Effector memory CD8-positive, alpha-beta T cell (primary cell): ENCODE results near the gene SCN8A.
A peak's percentile ranks its signal among the peaks of the same experiment; 100 is the strongest.
"Not testable (repeated sequence)": the region's sequence is repeated elsewhere in the genome, so short reads cannot be mapped to it uniquely, and the experiment has no call there.

Source experiments
- ATAC-seq: fragments of 150-1000 bp; cut with Tn5 transposase; replicated peaks from 2 replicates; pipeline ENCODE4 v1.10.0; 2021; ENCODE audit warnings: mild to moderate bottlenecking, moderate library complexity
- DNase-seq, 3 experiments: peaks; one replicate each; pipeline ENCODE4 v3.0.0; 2021
- H3K27ac Mint-ChIP-seq, 2 donors: one replicate each; pipeline ENCODE4 v1.8.0; 2022; ENCODE audit warnings: mild to moderate bottlenecking in 2 of 2, mixed read lengths in 2 of 2, moderate library complexity in 2 of 2
- H3K27me3 Mint-ChIP-seq, 2 donors: one replicate each; pipeline ENCODE4 v1.8.0; 2022; ENCODE audit warnings: mixed read lengths in 2 of 2
- H3K36me3 Mint-ChIP-seq: one replicate; pipeline ENCODE4 v1.8.0; 2022; ENCODE audit warnings: mild to moderate bottlenecking, moderate library complexity, mixed read lengths; ENCODE audit not compliant: insufficient read depth
- H3K4me1 Mint-ChIP-seq, 2 donors: one replicate each; pipeline ENCODE4 v1.8.0; 2022; ENCODE audit warnings: low read depth in 2 of 2, mixed read lengths in 2 of 2
- H3K4me3 Mint-ChIP-seq, 2 donors: one replicate each; pipeline ENCODE4 v1.8.0; 2022; ENCODE audit warnings: mild to moderate bottlenecking in 2 of 2, mixed read lengths in 2 of 2, moderate library complexity in 2 of 2
- H3K9me3 Mint-ChIP-seq, 2 donors: one replicate each; pipeline ENCODE4 v1.8.0; 2022; ENCODE audit warnings: mixed read lengths in 2 of 2
- total RNA-seq, 9 experiments: gene quantifications; one replicate each; lab custom pipeline; 2026; lab: John Stamatoyannopoulos, UW

Gene SCN8A
- total RNA-seq: 1.5 to 8.7 (median 2.3) reads per million in 9 experiments

DNA sequence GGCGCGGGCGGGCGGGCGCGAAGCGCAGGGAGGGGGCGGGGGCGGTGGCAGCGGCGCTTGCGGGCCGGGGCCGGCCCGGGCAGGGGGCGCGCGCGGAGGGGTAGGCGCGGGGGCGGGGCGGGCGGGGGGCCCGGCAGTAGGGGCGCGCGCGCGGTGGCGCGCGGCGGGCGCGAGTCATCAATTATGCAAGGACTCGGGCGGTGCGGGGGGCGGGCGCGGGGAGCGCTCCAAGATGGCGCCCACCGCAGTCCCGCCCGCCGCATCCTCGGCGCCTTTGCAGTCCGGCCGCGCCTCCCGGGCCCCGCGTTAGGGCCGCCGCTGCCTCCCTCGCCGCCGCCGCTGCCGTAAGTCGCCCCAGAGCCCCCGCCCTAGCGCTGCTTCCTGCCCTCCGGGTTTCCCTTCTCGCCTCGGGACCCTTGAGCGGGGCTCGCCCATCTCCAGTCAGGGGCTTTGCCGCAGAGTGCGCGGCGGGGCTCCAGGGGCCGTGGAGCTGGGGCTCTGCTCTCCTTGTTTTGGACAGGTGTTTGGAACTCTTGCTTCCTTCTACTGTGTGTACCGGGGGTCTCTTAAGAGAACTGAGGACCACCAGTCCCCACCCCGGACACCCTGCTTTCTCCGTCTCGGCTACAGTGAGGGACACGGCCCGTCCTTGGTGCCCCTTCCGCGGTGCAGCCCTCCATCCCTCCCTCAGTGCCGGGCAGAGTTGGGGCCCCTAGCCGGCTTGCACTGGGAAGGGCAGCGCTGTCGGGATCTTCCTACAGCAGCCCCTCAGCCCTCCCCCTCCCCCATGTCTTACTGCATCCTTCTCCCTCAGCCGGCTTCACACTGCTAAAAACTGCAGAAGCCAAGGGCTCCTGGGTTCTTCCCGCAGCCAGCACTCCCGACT, at the start of gene SCN8A:
SCN8A (plus strand) TSS at position 218 of the 886 bp plus-strand sequence. CDS start 71,585 bp downstream, outside the sequence.
- peak within 1 kb of the TSS; percentile 44 to 77 for H3K27ac Mint-ChIP-seq

DNA sequence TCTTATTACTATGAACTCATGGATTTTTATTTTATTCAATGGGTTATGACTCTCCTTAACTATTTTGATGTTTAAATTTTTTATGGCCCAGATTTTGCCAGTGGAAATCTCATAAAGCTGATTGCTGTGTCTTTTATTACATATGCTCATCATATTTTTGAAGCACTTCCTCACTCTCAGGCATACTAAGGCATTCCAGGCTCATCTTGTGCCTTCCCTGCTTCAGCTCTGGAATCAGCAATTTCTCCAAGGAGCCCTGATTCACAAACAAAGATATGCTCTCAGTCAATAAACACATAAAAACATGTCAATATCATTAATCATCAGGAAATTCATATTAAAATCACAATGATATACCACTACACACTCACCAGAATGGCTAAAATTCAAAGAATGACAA, 44.9 kb upstream of the SCN8A start:
- no peaks in the 10 kb centered on the region for H3K4me1 Mint-ChIP-seq
- ATAC-seq: no peak
- no peaks in the 10 kb centered on the region for H3K9me3 Mint-ChIP-seq
- no peak overlapping the region for H3K27ac Mint-ChIP-seq
- peaks cover 63 to 80% of the 10 kb centered on the region in 2 donors for H3K27me3 Mint-ChIP-seq
- H3K4me3 Mint-ChIP-seq: no peak overlapping the region
- DNase-seq: no peak
- H3K36me3 Mint-ChIP-seq: no peaks in the 10 kb centered on the region

More for the DNA sequence above, at the start of gene SCN8A:
- Mint-ChIP-seq H3K4me1 (peaks cover 17 to 22% of the 10 kb centered on the region in 2 donors), H3K36me3 (peaks cover 2% of the 10 kb centered on the region), H3K4me3 (peak within 1 kb of the TSS; percentile 89 to 92), H3K9me3 (no peaks in the 10 kb centered on the region), H3K27me3 (peaks cover 45 to 66% of the 10 kb centered on the region in 2 donors)
- ATAC-seq: peak; percentile 65
- DNase-seq: peak; percentile 20 to 28 (median 26)

DNA sequence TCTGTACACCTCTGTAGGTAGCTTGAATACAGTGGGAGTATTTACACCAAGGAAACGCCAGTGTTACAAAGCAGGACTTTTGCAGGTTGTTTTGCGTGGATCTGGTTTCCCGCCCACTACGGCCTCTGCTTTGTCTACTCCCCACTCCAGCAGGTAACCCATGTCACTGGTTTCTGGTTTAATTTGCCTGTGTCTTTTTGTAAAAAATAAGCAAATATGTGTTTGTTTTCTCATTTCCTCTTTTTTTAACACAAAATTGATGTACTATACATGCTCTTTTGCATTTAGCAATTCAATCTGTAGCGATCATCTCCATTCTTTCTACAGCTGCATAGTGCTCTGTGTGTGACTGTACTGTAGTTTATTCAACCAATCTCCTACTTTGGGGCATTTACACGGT, 43.4 kb upstream of the SCN8A start:
- Mint-ChIP-seq H3K36me3 (no peaks in the 10 kb centered on the region), H3K27me3 (peaks cover 64 to 69% of the 10 kb centered on the region in 2 donors), H3K4me1 (no peaks in the 10 kb centered on the region), H3K4me3 (no peak overlapping the region), H3K27ac (no peak overlapping the region), H3K9me3 (no peaks in the 10 kb centered on the region)
- ATAC-seq (no peak), DNase-seq (no peak)

DNA sequence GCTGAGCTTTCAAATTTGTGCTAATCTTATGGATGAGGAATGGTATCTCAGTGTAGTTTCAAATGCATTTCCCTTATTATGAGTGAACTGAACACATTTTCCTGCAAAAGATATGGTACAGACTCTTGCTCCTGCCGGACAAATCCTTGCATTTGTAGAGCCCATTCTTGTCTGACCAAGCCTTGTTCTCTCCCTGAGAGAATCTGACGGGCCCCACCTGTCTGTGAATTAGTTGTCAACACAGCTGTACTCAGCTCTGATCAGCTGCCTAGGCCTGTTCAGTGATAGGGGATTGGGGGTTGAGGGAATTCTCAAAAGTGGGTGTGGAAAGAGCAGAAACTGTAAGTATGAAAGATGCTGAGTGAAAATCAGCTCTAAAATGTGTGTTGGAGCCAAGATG, 42.8 kb upstream of the SCN8A start:
- DNase-seq (no peak), ATAC-seq (no peak)
- Mint-ChIP-seq H3K9me3 (no peaks in the 10 kb centered on the region), H3K36me3 (no peaks in the 10 kb centered on the region), H3K27me3 (peaks cover 66 to 70% of the 10 kb centered on the region in 2 donors), H3K27ac (no peak overlapping the region), H3K4me3 (no peak overlapping the region), H3K4me1 (no peaks in the 10 kb centered on the region)

DNA sequence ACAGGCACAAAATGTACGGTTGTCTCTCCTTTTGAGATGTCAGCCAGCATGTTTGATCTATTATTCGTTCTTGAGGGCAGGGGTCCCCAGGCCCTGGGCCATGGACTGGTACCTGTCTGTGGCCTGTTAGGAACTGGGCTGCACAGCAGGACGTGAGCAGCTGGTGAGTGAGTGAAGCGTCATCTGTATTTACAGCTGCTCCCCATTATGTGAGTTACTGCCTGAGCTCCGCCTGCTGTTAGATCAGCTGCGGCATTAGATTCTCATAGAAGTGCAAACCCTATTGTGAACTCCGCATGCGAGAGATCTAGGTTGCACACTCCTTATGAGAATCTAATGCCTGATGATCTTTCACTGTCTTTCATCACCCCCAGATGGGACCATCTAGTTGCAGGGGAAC, 41.4 kb upstream of the SCN8A start:
- peaks cover 65 to 70% of the 10 kb centered on the region in 2 donors for H3K27me3 Mint-ChIP-seq
- DNase-seq: no peak
- H3K4me1 Mint-ChIP-seq: no peaks in the 10 kb centered on the region
- no peak for ATAC-seq
- no peaks in the 10 kb centered on the region for H3K36me3 Mint-ChIP-seq
- H3K4me3 Mint-ChIP-seq: no peak overlapping the region
- no peak overlapping the region for H3K27ac Mint-ChIP-seq
- H3K9me3 Mint-ChIP-seq: no peaks in the 10 kb centered on the region

DNA sequence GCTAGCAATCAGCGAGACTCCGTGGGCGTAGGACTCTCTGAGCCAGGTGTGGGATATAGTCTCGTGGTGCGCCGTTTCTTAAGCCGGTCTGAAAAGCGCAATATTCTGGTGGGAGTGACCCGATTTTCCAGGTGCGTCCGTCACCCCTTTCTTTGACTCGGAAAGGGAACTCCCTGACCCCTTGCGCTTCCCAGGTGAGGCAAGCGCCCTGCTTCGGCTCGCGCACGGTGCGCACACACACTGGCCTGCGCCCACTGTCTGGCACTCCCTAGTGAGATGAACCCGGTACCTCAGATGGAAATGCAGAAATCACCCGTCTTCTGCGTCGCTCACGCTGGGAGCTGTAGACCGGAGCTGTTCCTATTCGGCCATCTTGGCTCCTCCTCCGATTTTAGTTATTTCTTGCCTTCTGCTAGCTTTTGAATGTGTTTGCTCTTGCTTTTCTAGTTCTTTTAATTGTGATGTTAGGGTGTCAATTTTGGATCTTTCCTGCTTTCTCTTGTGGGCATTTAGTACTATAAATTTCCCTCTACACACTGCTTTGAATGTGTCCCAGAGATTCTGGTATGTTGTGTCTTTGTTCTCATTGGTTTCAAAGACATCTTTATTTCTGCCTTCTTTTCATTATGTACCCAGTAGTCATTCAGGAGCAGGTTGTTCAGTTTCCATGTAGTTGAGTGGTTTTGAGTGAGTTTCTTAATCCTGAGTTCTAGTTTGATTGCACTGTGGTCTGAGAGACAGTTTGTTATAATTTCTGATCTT, 22.6 kb upstream of the SCN8A start:
- DNase-seq, H3K4me3 Mint-ChIP-seq, H3K27ac Mint-ChIP-seq, H3K4me1 Mint-ChIP-seq, H3K9me3 Mint-ChIP-seq, ATAC-seq, H3K36me3 Mint-ChIP-seq: not testable (repeated sequence)
- H3K27me3 Mint-ChIP-seq: peaks cover 22 to 31% of the 10 kb centered on the region in 2 donors

DNA sequence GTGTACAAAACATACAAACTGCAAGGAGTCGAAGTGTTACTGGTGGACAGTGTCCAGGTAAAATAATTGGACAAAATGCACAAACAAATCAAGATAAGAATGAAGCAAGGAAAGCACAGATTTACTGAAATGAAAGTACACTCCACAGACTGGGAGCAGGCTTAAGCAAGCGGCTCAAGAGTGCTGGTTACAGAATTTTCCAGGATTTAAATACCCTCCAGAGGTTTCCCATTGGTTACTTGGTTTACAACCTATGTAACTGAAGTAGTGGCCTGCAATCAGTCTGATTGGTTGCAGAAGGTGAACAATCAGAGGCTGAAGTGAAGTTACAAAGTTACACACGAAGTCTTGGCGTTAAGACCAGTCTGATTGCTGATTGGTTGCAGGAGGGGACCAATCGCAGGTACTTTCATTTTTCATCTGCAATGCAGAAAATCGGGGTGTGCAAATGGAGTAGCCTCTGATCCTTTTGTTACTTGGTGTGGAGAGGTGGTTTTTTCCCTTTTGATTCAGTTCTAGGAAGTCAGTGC, 11.6 kb upstream of the SCN8A start:
- no peak for ATAC-seq
- Mint-ChIP-seq H3K9me3 (no peaks in the 10 kb centered on the region), H3K27me3 (peaks cover 50 to 65% of the 10 kb centered on the region in 2 donors), H3K36me3 (no peaks in the 10 kb centered on the region), H3K27ac (no peak overlapping the region), H3K4me1 (no peaks in the 10 kb centered on the region), H3K4me3 (no peak overlapping the region)
- DNase-seq: no peak

DNA sequence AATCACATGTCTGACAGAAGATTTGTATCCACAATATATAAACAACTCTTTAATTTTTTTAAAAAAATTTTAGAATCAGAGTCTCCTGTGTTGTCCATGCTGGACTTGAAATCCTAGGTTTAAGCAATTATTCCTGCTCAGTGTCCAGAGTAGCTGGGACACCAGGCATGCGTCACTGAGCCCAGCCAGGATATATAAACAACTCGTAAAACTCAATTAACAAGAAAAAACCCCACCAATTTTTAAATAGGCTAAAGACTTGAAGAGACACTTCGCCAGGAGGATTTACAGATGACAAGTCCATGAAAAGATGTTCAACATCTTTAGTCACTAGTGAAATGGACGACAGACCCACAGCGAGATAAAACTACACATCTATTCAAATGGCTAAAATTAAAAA, 2.0 kb upstream of the SCN8A start:
- H3K36me3 Mint-ChIP-seq: peaks cover 2% of the 10 kb centered on the region
- ATAC-seq (no peak), DNase-seq (no peak)
- H3K27me3 Mint-ChIP-seq: peaks cover 62 to 84% of the 10 kb centered on the region in 2 donors
- peaks cover 17 to 22% of the 10 kb centered on the region in 2 donors for H3K4me1 Mint-ChIP-seq
- no peak overlapping the region for H3K27ac Mint-ChIP-seq
- H3K4me3 Mint-ChIP-seq: peak overlapping the region in 1 of 2 donors; percentile 92
- no peaks in the 10 kb centered on the region for H3K9me3 Mint-ChIP-seq

DNA sequence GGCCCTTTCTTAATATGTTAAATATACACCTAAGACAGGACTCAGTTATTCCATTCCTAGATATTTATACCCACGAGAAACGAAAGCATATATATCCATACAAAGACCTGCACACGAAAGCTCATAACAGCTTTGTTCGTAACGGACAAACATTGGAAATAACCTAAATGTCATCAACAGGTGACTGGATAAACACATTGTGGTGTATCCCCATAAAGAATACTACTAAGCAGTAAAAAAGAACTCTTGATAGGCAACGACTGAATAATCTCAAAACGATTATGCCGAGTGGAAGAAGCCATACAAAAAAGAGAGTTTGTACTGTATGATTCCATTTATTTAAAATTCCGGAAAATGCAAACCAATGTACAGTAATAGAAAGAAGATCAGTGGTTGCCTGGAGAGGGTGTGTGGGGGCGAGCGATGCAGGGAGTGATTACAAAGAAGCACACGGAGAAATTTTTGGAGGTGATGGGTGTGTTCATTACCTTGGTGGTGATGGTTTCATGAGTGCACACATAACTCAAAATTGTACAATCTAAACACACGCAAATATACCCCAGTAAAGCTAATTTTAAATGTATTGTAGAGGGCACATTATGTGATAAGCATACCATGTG, 1.4 kb upstream of the SCN8A start:
- Mint-ChIP-seq H3K36me3 (peaks cover 2% of the 10 kb centered on the region), H3K27me3 (peaks cover 56 to 78% of the 10 kb centered on the region in 2 donors), H3K4me1 (peaks cover 17 to 22% of the 10 kb centered on the region in 2 donors), H3K9me3 (no peaks in the 10 kb centered on the region), H3K27ac (peak overlapping the region in 1 of 2 donors; percentile 77), H3K4me3 (peak overlapping the region; percentile 89 to 92)
- no peak for ATAC-seq
- DNase-seq: no peak

DNA sequence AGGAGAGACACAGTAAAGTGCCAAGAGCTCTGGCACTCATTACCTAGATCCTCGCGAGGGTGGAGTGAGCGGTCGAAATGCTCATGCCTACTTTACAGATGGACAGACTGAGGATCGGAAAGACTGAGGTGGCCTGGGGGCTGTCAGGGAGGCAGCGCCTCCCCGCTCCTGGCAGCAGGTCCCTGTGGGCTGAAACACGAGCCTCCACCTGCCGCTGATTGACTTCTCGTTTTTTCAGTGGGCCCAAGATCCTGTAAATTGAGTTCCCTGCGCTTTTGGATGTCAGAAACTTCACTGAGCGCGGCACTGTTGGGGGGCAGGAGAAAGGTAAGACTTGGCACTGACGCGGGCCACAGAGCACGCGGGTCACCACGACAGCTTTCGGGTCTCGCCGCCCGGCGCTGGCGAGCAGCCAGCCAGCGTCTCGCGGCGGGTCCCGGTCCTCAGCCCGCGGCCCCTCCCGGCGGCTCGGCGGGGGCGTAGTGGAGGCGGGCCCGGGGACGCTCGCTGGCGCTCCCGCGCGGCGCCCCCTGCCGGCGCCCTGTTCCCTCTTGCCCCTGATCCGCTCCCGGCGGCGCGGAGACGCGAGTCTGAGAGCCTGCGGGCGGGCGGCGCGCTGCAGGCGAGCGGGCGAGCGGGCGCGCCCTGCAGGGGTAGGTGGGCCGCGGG, 552 bp upstream of the SCN8A start:
- H3K4me1 Mint-ChIP-seq: peaks cover 17 to 22% of the 10 kb centered on the region in 2 donors
- no peaks in the 10 kb centered on the region for H3K9me3 Mint-ChIP-seq
- H3K27me3 Mint-ChIP-seq: peaks cover 48 to 70% of the 10 kb centered on the region in 2 donors
- peak overlapping the region; percentile 89 to 92 for H3K4me3 Mint-ChIP-seq
- peaks cover 2% of the 10 kb centered on the region for H3K36me3 Mint-ChIP-seq
- DNase-seq (peak; percentile 53 to 62 (median 59)), ATAC-seq (peak; percentile 91)
- H3K27ac Mint-ChIP-seq: peak overlapping the region in 1 of 2 donors; percentile 77

DNA sequence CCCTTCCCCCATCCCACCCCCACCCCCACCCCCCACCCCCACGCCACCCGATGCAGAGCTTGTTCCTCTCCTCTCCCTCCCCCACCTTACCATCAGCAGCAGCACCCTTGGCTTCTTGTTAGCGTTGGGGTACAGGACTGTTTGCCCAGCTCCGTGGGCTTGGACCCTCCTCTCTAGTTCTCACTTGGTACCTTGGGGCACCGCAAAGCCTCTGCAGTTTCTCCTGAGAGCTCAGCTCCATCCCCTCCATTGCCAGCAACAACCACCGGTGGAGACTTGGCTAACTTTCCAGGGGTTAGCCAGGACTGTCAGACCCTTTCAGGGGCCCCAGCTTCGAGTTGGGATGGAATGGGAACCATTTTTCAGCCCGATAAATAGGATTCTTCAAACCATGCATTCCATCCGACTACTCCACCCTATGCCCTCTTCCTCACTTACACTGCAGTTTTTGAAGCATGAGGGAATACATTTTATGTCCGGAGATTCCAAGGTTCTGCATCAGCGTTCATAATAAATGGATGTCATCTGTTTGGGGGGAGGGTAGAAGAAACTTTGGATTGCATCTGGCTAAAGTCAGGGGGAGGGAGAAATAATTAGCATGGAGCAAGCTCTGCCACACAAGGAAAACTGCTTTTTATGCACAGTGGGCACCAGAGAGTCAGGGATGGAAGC, 1.1 kb downstream of the SCN8A start:
- DNase-seq (no peak), ATAC-seq (no peak)
- H3K27me3 Mint-ChIP-seq: peaks cover 44 to 66% of the 10 kb centered on the region in 2 donors
- peak overlapping the region; percentile 80 to 85 for H3K4me3 Mint-ChIP-seq
- H3K27ac Mint-ChIP-seq: peak overlapping the region; percentile 17 to 44
- H3K4me1 Mint-ChIP-seq: peaks cover 17 to 22% of the 10 kb centered on the region in 2 donors
- no peaks in the 10 kb centered on the region for H3K9me3 Mint-ChIP-seq
- peaks cover 2% of the 10 kb centered on the region for H3K36me3 Mint-ChIP-seq

DNA sequence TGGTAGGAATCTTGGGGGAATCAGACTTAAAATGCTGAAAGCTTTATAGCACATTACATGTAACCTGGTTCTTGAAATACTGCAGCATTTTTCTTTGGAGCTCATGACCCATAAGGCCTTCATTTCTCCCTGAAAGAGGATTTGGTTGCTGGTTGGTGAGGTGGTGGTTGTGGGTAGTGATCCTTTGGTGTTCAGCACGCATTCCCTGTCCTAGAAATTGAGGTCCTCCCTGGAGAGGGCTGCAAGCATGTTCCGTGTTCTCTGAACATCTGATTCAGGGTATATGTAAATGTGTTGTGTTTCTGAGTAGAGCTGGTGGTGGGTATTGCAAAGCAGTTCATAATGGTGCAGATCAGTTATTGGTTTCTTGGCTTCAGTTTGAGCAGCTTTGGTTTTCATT, 2.0 kb downstream of the SCN8A start:
- H3K27ac Mint-ChIP-seq: no peak overlapping the region
- H3K4me3 Mint-ChIP-seq: peak overlapping the region in 1 of 2 donors; percentile 21
- ATAC-seq: no peak
- H3K27me3 Mint-ChIP-seq: peaks cover 47 to 58% of the 10 kb centered on the region in 2 donors
- peaks cover 17 to 22% of the 10 kb centered on the region in 2 donors for H3K4me1 Mint-ChIP-seq
- H3K36me3 Mint-ChIP-seq: peaks cover 2% of the 10 kb centered on the region
- DNase-seq: no peak
- no peaks in the 10 kb centered on the region for H3K9me3 Mint-ChIP-seq
